Activated CD8-positive, alpha-beta memory T cell treated with anti-CD3 and anti-CD28 coated beads, Interleukin-2, amount 50 U/mL, for 1 hour (primary cell): ENCODE measurements around the gene EPDR1.
"Not testable (repeated sequence)": the region's sequence is repeated elsewhere in the genome, so short reads cannot be mapped to it uniquely, and the experiment has no call there.

Source experiments
- DNase-seq: peaks from one replicate; pipeline ENCODE4 v3.0.0-alpha.2; 2020; ENCODE audit errors: extremely low read depth

Gene EPDR1

DNA sequence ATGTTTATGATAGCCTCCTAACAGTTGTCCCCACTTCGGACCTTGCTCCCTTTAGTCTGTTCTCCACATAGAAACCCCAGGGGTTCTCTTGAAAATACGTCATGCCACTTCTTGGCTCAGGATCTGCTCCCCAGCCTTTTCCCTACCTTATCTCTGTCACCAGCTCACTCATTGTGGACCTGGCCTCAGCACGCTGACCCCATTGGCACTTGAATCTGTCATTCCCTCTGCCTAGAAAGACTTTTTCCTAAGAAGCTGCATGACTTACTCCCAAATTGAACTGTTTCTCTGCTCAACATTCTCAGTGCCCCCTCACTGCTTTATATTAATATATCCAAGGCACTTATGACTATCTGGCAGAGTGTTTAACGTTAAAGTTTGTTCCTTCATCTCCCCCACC, 8.4 kb downstream of the EPDR1 start:
- no peak for DNase-seq

DNA sequence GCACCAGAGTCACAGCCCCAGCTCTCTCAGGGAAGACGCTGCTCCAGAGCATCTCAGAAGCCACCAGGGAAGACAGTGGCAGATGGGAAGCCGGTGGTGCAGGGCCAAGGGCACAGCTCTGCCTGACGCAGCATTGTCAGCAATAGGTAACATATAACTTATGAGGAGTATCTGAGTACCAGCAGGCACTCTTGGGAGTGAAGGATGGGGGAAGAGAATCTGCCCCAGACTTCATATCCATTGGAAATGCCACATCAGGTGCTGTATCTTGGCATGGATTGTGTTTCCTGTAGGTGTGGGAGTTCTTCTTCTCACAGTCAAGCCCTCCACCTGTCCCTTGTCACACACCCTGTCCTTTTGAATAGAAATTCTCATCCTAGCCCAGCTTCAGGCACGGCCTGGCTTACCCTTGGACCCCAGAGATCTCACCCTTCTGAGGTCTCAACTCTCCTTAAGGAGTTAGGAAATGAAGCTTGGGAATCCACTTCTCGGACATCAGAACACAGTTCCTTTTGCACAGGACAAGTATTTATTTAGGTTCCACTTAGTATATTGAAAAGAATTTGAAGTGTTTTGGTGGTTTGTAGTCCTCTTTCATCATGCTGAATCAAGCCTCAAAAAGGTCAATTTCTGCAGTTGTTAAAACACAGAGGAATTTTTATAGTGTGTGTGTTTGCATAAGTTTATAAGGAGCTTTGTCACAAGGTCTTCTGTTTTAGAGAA, 9.9 kb downstream of the EPDR1 start:
- no peak for DNase-seq

DNA sequence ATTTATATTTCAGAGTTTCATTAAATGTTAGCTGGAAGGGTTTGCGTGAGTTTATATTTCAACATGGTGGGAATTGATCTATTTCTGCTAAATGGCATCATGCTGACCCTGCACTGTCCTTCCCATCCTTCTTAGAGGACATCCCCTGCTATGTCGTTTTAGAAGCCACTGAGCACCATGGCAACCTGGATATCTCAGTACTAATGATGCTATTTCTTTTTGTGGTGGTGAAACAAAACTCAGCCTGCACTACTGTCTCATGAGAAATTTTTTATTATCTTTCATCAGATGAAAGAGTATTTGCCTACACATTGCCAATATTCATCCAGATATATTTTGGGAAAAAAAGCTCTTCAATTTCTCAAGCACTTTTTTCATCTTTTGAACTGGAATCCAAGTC, 12.1 kb downstream of the EPDR1 start:
- no peak for DNase-seq

DNA sequence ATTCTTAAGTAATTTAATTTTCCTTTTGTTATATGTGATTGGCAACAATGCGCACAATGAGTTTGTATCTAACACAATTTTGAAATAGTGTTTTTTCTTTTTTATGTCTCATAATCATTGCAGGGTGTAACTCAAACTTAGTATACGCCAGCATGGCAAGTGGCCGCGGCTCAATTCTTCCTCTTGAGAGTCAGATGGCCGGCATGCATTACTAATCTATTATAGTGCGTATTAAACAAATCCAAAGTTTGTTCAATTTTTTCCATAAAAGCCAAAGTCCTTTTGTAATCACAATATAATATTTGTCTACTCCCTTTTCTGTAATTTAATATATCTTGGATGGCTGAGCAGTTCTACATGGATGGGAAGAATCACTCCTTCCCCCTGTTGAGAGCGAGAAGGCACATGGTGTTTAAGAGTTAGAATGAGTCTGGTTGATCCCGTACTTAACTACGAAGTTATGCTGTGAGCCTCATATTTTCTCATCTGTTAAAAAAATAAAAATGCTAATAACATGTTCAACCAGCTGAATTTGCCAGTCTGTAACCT, 12.7 kb downstream of the EPDR1 start:
- DNase-seq = no peak

DNA sequence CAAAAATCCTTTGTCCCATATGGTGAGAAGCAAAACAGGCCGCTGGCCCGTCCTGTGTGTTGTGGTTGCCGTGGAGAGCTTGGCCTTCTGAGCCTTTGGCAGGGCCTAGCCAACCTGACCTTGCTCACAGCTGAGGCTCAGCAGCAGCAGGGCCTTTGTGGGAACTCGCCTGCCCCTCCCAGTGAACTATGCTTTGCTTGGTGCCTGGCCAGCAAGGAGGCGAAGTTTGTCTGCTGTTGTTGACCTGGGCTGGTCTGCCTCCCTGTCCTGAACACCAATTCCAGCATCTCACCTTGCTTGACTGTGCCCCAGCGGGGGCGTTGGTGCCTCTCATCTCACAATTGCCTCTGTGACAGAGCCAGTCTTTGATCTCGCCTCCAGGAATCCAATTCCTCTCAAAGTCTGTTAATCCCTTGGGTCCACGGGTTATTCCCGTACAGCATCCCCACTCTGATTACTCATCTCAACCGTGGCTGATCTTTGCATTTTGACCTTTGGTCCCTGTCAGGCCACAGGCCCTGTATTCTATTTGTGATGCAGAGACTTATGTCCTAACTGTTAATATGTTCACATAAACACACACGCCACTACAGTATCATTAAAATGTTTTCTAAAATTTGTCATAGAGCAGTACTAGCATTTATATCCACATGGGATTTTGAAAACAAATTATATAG, 22.6 kb downstream of the EPDR1 start:
- DNase-seq = no peak

DNA sequence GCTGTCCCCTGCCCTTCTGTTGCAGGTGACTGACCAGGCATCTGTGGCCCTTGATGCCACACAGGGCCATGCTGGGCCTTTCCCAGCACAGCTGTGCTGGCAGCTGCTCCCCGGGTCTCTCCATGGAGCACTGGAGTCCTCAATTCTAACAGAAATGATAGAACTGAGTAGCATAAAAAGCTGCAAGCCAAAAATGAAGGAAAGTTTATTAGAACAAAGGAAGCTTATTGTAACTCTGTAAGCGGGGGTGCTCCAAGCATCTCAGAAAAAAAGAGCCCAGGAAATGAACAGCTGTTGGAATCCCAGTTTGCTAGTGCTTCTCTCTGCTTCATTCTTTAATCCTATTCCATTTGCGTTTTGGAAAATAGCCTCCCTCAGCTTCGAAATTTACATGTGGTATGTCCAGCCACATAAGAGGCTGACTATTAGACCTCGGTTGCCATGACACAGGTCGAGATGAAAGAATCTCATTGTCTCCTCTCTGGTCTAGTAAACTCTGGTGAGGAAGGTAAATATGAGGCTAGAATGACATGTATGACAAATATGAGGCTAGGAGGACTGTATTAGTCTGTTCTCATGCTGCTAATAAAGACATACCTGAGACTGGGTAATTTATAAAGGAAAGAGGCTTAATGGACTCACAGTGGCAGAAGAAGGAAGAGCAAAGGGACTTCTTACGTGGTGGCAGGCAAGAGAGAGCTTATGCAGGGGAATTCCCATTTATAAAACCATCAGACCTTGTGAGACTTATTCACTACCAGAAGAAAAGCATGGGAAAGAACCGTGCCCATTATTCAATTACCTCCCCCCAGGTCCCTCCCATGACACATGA, 23.7 kb downstream of the EPDR1 start:
- DNase-seq = no peak

DNA sequence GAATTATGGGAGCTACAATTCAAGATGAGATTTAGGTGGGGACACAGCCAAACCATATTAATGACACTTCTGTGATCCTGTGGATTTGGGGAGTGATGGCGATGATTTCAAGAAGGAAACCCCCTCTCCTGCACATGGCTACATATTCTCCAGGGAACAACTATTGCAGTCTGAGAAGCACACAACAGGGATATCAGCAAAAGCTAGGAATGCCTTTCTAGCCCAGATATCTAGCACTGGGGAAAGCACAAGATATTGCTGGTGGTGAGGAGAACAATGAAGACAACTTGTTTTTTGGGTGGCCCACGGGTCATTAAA, 24.3 kb downstream of the EPDR1 start:
- no peak for DNase-seq

DNA sequence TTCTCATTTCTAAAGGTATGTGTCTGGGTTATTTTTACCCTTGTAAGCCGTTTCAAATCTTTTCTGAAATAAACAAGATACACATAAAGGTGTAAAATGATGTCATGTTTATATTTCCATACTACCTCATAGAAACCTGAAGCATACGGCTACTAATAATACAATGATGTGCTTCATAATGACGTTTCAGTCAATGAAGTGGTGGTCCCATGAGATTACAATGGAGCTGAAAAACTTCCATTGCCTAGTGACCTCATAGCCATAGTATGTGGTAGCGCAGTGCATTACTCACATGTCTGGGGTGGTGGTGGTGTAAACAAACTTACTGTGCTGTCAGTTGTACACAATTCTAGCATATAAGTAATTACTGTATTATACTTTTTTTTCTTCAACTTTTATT, 24.9 kb downstream of the EPDR1 start:
- DNase-seq = no peak

DNA sequence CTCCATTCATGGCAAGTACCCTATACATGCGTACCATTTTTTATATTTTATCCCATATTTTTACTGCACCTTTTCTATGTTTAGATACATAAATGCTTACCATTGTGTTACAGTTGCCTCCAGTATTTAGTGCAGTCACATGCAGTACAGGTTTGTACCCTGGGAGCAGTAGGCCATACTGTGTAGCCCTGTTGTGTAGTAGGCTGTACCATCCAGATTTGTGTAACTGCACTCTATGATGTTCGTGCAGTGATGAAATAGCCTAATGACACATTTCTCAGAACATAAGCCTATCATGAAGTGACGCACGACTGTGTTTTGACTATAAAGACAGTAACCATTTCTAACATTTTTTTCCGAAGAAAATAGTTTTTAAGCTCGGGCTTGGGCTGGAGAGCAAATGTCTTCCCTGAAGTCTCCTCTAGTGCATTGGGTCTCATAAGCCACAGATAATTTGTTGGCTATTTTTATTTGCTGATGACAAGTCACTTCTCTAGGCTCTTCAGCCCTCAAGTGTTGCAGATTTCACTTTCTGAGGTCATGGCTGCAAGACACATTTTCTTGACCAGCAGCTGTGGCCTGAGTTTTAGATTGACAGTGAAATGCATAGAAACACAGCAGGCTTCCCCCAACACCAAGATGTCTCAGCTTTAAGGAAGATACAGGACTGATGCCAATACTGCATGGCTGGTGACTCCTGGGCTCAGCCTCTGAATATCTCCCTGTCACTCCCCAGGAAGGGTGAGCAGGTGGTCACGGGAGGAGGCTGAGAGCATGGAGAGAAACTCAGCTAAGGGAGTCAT, 26.9 kb downstream of the EPDR1 start:
- no peak for DNase-seq

DNA sequence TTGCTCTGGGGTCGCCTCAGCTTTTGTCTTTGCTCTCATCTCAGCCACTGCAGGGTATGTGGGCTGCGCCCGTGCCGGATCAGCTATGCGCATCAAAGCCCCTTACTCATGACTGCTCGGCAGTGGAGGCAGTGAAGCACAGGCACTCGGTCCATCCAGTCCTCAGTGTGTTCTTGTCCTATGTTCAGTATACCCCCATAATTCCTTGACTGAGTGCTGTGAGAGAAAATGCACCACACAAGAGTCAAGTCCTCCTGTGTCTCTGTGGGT, 27.4 kb downstream of the EPDR1 start:
- DNase-seq = no peak

DNA sequence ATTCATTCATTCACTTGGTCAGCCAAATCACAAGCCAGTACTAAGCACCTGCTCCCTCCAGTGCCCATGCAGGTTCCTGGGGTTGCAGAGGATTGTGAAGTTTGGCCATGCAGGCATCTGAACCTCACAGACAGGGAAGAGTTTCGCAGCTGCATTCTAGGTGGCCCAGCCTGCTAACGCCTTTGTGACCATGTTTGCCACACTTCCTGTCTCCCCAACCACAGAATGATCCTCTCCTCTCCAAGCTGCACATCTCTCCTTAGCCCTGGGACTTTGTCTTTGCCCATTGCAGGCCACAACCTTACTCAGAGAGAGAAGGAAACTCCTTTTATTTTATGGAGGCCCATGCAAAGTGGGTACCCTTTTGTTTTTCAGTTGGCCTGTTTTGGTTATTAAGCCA, 31.8 kb downstream of the EPDR1 start:
- DNase-seq = no peak

DNA sequence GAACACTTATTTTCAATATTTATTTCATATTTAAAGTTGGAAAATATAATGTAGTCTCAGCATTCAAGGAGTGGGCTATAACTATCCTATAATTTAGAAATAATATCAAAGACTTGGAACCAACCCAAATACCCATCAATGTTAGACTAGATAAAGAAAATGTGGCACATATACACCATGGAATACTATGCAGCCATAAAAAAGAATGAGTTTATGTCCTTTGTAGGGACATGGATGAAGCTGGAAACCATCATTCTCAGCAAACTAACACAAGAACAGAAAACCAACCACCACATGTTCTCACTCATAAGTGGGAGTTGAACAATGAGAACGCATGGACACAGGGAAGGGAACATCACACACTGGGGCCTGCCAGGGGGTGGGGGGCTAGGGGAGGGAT, 33.8 kb downstream of the EPDR1 start:
- not testable (repeated sequence) for DNase-seq

DNA sequence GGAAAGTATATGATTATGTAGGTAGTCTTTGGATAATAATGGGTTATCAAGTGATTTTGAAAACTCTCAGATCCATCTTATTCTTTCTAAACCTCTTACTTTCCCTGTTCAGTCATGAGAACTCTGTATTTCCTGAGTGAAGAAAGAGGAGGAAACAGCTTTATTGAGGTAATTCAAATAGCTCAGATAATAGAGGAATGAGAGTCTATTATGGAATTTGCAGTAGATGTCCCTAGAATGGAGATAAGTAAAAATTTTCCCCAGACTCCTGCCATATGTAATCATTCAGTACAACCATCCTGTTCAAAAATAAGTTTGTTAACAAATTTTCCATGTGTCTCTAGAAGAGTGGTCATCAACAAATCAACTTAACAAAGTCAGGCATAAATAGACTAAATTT, 36.4 kb downstream of the EPDR1 start:
- DNase-seq = no peak

DNA sequence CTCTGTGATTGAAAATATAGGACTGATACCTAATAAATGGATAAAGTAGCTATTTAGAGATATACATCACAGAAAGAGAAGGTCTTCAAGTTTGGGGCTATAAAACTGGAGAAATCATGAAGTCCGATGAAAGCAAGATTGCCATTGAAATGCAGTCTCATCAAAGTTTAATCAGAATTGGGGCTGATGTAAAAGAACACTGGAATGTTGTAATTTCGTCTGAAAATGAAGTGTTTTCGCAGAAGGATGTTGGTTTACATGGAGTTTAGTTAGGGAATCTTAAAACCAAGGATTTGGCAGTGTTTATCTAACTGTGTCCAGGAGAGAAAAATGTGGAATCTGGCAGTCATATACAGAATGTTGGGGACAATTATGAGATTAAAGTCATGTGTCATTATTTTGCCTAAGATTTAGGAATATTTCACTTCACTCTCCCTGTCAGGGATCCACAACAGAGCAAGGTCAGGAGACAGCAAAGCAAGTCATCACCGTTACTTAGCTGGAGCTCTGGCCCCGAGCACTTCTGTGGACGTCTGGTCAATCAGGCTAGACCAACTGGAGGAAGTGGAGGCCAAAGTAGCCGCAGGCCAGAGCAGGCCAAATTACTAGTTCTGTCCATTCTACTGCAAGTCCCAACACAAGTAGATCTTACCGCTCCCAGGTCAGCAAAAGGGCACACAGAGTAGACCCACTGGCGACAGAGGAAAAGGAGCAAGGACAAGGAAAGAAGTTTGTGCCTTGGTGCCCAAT, 37.0 kb downstream of the EPDR1 start:
- DNase-seq = no peak

DNA sequence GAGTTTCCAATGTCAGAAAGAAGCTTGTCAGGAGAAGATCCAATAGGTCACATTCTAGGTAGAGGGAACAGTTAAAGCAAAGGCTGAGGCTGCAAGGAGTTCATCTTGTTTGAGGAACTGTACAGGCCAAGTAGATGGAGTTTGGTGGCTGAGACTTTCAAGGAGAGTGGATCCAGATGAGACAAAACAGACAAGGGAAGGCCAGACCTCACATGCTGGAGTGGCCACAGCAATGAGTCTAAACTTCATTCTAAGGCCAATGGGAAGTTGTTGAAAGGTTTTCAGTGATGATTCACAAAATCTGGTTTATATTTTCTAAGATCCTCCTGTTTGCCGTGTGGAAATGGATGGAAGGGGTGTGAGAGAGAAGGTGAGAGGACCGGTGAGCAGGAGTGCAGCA, 40.0 kb downstream of the EPDR1 start:
- DNase-seq = no peak

DNA sequence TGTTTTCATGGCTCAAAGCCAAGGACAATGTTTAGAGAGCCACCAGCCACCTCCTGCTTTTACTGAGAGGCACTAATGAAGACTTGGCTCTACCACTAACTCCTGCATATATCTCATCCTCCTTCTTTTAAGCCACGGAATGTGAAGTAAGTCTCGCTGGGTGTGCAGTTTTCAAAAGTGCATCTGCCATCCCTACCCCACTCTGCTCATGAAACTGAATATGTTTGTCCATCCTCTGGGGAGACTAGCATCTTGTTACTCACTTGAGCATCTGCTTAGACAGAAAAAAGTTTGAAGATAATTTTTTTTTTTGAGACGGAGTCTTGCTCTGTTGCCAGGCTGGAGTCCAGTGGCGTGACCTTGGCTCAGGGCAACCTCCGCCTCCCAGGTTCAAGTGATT, 40.8 kb downstream of the EPDR1 start:
- no peak for DNase-seq

DNA sequence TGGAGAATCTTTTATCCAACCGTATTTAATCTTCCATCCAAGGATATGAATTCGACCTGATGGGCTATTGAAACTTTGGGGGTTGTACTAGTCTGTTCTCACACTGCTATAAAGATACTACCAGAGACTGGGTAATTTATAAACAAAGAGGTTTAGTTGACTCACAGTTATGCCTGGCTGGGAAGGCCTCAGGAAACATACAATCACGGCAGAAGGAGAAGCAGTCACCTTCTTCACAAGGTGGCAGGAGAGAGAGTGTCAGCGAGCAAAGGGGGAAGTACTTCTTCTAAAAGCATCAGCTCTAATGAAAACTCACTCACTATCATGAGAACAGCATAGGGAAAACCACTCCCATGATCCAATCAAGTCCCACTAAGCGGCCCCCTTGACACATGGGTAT, 43.8 kb downstream of the EPDR1 start:
- no peak for DNase-seq

DNA sequence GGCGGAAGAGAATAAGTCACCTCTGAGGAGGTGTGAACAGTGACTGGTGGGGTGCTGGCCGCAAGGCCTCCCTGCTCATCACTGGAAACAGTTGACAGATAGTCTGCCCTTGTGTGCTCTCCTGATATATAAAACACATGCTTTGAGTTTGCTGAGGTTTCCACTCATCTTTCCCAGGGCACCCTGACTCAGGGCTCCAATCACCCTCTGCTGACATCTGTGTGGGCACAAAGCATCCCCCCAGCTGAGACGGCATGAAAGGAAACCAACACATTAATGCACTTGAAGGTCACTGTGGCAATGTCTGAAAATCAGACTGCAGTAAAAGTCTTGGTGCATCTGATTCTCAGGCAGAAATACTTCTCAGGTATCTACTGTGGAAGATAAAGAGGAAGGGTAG, 49.8 kb downstream of the EPDR1 start:
- no peak for DNase-seq

DNA sequence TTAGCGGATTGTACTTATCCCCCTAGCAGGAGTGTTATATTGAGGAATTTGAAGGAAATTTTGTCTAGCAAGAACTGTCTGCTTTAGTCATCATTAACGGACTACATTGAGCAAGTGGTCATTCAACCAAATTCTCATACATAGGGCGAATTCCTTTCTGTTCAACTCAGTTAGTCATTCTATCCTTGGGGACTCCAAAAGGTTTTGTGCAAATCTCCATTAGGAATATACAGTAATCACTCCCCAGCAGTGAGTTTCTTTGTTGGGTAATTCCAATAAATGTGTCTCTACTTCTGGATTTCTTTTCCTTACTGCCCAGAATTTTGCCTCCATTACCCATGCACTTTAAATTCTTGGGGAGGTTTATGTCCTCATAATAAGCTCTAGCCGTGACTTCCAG, 51.1 kb downstream of the EPDR1 start:
- DNase-seq = no peak

DNA sequence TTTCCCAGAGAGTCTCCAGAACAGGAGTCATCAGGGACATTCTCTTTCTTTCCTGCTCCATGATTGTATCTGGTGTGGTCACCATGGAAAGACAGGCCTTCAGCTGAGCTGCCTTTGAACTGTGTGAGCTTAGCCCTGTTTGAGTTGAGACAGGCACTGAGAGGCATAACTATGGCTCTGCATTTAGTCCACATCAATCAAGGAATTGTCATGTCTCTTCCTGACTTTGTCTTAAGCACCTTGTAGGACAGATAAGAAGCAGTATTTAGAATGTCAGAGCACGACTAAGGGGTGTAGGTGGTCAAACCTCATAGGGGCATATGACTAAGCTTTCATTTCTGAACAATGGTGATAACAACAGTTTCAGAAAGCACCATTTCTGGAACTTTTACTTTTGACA, 53.5 kb downstream of the EPDR1 start:
- DNase-seq = no peak

DNA sequence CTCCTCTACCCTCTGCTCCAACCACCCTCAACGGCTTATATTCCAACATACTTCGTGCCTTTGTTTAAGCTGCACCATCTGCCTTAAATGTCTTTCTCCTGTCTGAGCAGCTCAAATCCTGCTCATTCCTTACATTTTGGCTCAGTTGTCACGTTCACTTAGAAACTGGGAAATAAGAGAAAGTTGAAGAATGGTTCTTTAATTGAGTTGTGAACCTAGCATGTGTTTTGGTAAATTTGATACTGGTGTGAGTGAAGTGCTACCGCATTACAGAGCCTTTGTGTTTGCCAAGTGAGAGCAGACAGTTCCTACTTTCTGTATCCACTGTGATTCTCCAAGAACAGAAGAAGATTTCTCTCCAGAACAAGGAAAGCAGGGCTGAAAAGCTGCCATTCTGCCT, 54.3 kb downstream of the EPDR1 start:
- no peak for DNase-seq

DNA sequence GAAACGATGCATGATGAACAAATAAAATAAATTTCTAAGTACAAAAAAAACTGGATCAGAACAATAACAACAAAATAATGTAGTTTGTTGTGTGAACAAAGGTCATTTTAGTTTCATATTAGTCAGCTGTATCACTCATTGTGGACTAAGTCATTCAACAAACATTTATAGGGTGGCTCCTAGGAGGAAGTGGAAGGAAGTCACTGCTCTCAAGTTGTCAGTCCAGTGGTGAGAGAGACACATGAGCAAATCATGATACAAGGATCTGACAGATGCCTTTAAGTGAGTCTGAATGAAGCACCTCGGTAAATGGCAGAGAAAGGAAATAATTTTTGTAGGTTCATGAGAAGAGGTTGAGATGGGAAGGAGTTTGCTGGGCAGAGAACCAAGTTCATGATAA, 56.8 kb downstream of the EPDR1 start:
- DNase-seq = no peak
